Measurements from ENCODE around the gene ZNF830.
"Not testable (repeated sequence)": the region's sequence is repeated elsewhere in the genome, so short reads cannot be mapped to it uniquely, and the experiment has no call there.

The ZNF830 gene

DNA sequence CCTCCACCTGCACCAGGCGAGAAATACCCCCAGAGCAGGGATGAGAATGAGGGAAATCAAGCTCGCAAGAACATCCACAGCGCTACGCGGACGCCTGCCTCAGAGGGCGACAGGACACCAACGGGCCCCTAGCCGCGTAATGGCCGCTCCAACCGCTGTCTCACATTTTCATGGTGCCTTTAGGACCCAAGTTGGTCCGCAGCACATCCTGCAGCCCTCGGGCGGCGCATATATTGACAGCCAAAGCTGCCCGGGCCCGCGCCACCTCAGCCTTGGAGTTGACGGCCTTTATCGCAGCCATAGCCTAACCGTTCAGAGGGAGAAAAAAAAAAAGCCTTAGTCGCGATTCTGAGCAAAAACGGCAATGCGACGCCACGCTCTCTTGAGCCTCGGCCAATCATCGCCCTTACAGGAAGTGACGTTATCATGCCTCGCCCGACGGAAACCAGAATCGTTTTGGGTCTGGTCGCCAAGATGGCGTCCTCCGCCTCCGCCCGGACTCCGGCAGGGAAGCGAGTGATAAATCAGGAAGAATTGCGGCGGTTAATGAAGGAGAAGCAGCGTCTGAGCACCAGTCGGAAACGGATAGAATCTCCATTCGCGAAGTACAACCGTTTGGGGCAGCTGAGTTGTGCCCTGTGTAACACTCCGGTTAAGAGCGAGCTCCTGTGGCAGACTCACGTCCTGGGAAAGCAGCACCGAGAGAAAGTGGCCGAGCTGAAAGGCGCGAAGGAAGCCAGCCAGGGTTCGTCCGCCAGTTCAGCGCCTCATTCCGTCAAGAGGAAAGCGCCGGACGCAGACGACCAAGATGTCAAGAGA lies at the start of gene ZNF830, which contains the start of gene CCT6B:
Gene ZNF830 (plus strand): TSS at position 448 of the 819 bp plus-strand sequence. CDS start 27 bp downstream, at position 475.
Gene CCT6B (minus strand): TSS at position 368 of the 819 bp plus-strand sequence. CDS start 67 bp downstream, at position 301.
- peak; percentile 90 for DNase-seq
- peak within 1 kb of the TSS; percentile 100 for H3K27ac Mint-ChIP-seq
- H3K4me3 Mint-ChIP-seq = peak within 1 kb of the TSS; percentile 99
- peaks cover 54% of the 10 kb centered on the region for H3K36me3 Mint-ChIP-seq (ENCODE audit: low read depth)
- H3K4me1 Mint-ChIP-seq (ENCODE audit: low read depth) = peaks cover 35% of the 10 kb centered on the region
- no peaks in the 10 kb centered on the region for H3K27me3 Mint-ChIP-seq
- no peaks in the 10 kb centered on the region for H3K9me3 Mint-ChIP-seq

DNA sequence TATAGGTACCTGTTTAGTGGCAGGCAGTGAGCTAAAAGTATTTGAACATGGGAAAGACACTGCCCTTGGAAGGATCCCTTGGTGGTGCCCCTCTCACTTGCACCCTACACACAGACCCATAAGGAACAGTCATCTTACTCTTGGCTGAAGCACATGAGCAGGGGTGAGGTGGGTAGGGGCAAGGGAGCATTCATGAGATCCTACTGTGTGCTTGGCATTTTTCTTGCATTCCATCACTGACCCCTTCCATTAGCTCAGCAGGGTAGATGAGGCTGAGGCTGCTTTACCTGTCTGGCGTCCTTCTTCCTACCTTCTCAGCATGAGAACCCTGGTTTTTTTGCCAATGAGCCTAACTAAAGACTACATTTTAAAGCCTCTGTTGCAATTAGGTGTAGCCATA lies 48.3 kb upstream of the ZNF830 start:
- no peaks in the 10 kb centered on the region for H3K9me3 Mint-ChIP-seq
- no peak overlapping the region for H3K27ac Mint-ChIP-seq
- H3K4me1 Mint-ChIP-seq (ENCODE audit: low read depth) = no peaks in the 10 kb centered on the region
- no peak for DNase-seq
- H3K27me3 Mint-ChIP-seq = no peaks in the 10 kb centered on the region
- H3K36me3 Mint-ChIP-seq (ENCODE audit: low read depth) = no peaks in the 10 kb centered on the region
- H3K4me3 Mint-ChIP-seq = no peak overlapping the region

- H3K4me1 Mint-ChIP-seq (ENCODE audit: low read depth) = no peaks in the 10 kb centered on the region
- H3K4me3 Mint-ChIP-seq = no peak overlapping the region
Observed at GRCh38 chr17:34916120-34916519, 45.2 kb upstream of the ZNF830 start.

GRCh38 chr17:34917381-34917780 lies 44.0 kb upstream of the ZNF830 start:
- H3K27me3 Mint-ChIP-seq = no peaks in the 10 kb centered on the region
- DNase-seq = no peak
- no peak overlapping the region for H3K27ac Mint-ChIP-seq
- no peak overlapping the region for H3K4me3 Mint-ChIP-seq
- no peaks in the 10 kb centered on the region for H3K9me3 Mint-ChIP-seq
- H3K4me1 Mint-ChIP-seq (ENCODE audit: low read depth) = no peaks in the 10 kb centered on the region
- H3K36me3 Mint-ChIP-seq (ENCODE audit: low read depth) = no peaks in the 10 kb centered on the region

More at GRCh38 chr17:34916120-34916519, 45.2 kb upstream of the ZNF830 start:
- H3K27ac Mint-ChIP-seq = no peak overlapping the region
- no peaks in the 10 kb centered on the region for H3K27me3 Mint-ChIP-seq
- no peak for DNase-seq
- H3K9me3 Mint-ChIP-seq = no peaks in the 10 kb centered on the region
- no peaks in the 10 kb centered on the region for H3K36me3 Mint-ChIP-seq (ENCODE audit: low read depth)

- H3K4me3 Mint-ChIP-seq = no peak overlapping the region
- DNase-seq = no peak
- no peaks in the 10 kb centered on the region for H3K36me3 Mint-ChIP-seq (ENCODE audit: low read depth)
- H3K27me3 Mint-ChIP-seq = no peaks in the 10 kb centered on the region
- H3K9me3 Mint-ChIP-seq = no peaks in the 10 kb centered on the region
- no peak overlapping the region for H3K27ac Mint-ChIP-seq
- H3K4me1 Mint-ChIP-seq (ENCODE audit: low read depth) = no peaks in the 10 kb centered on the region
Observed at GRCh38 chr17:34920676-34921075, 40.7 kb upstream of the ZNF830 start.

- DNase-seq = no peak
- H3K9me3 Mint-ChIP-seq = no peaks in the 10 kb centered on the region
- H3K4me3 Mint-ChIP-seq = no peak overlapping the region
- no peak overlapping the region for H3K27ac Mint-ChIP-seq
- no peaks in the 10 kb centered on the region for H3K4me1 Mint-ChIP-seq (ENCODE audit: low read depth)
- H3K27me3 Mint-ChIP-seq = no peaks in the 10 kb centered on the region
- H3K36me3 Mint-ChIP-seq (ENCODE audit: low read depth) = no peaks in the 10 kb centered on the region
Observed at GRCh38 chr17:34926661-34927060, 34.7 kb upstream of the ZNF830 start.

- H3K27me3 Mint-ChIP-seq = no peaks in the 10 kb centered on the region
- H3K4me3 Mint-ChIP-seq = no peak overlapping the region
- H3K9me3 Mint-ChIP-seq = no peaks in the 10 kb centered on the region
- H3K27ac Mint-ChIP-seq = no peak overlapping the region
- H3K4me1 Mint-ChIP-seq (ENCODE audit: low read depth) = no peaks in the 10 kb centered on the region
- no peak for DNase-seq
- no peaks in the 10 kb centered on the region for H3K36me3 Mint-ChIP-seq (ENCODE audit: low read depth)
Observed at GRCh38 chr17:34930283-34930682, 31.1 kb upstream of the ZNF830 start.

GRCh38 chr17:34950780-34951179 lies 10.6 kb upstream of the ZNF830 start:
- not testable (repeated sequence) for H3K27ac Mint-ChIP-seq, H3K4me3 Mint-ChIP-seq

GRCh38 chr17:34958438-34958837 lies 2.9 kb upstream of the ZNF830 start:
- Mint-ChIP-seq H3K9me3 (no peaks in the 10 kb centered on the region), H3K4me1 (ENCODE audit: low read depth) (peaks cover 23% of the 10 kb centered on the region), H3K4me3 (no peak overlapping the region), H3K27ac (no peak overlapping the region), H3K27me3 (no peaks in the 10 kb centered on the region), H3K36me3 (ENCODE audit: low read depth) (peaks cover 26% of the 10 kb centered on the region)
- no peak for DNase-seq

More at GRCh38 chr17:34950780-34951179, 10.6 kb upstream of the ZNF830 start:
- not testable (repeated sequence) for H3K27me3 Mint-ChIP-seq; H3K9me3 Mint-ChIP-seq; DNase-seq; H3K4me1 Mint-ChIP-seq (ENCODE audit: low read depth); H3K36me3 Mint-ChIP-seq (ENCODE audit: low read depth)

DNA sequence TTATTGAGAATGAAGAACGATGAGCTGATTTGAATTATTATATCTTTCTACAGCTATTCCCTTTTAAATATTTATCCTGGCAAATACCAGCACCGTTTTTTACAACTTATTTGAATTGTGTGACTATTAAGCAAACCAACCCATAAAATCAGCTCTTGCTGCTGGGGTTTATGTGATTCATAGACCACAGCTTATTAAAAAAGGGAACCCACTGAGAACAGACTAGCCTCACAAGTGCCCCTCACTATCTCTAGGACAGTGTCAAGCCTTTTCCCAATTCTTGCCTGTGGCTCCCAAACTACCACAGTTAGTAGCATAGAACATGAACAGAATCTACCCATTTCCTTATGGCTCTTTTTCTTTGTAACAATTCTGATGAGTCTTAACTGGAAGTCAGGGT lies 12.8 kb downstream of the ZNF830 start:
- DNase-seq = no peak
- Mint-ChIP-seq H3K36me3 (ENCODE audit: low read depth) (peaks cover 7% of the 10 kb centered on the region), H3K27me3 (no peaks in the 10 kb centered on the region), H3K27ac (peak overlapping the region; percentile 5), H3K4me3 (no peak overlapping the region), H3K9me3 (no peaks in the 10 kb centered on the region), H3K4me1 (ENCODE audit: low read depth) (peaks cover 23% of the 10 kb centered on the region)

DNA sequence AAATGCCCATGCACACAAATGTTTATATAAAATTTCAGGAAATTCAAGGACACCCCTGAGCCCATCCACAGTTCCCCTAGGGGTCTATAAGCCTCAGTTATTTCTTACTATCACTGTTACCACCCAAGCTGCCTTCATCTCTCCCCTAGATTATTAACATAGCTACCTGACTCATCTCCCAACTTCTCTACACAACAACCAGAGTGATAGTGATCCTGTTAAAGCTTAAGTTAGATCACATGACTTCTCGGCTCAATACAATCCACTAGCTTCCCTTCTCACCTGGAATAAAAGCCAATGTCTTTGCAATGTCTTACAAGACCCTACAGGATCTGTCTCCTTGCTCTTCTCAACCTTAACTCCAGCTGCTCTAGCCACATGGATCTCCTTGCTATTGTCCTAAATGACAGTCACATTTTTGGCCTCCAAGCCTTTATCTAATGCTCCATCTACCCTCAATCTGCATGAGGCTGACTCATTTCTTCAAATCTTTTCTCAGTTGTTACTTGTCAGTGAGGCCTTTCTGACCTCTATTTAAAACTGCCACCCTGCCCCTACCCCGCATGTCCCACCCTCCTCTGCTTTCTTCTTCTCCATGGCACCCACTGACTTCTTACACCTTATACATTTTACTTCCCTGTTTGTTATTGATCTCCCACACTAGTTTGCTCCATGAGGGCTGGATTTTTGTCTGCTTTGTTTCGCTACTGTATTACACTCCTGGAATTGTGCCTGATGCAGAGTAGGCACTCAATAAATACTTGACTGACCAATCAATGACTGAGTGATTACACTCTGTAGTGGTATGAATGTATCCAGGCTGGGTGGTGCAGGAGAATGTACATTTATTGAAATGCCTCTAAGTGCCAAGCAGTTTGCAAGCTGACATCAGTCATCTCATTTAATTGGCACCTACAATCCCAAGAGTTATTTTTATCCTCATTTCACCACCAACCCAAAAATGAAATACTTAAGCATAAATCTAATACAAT lies 13.8 kb downstream of the ZNF830 start:
- no peaks in the 10 kb centered on the region for H3K27me3 Mint-ChIP-seq
- no peak overlapping the region for H3K4me3 Mint-ChIP-seq
- H3K9me3 Mint-ChIP-seq = no peaks in the 10 kb centered on the region
- peak overlapping the region; percentile 26 for H3K27ac Mint-ChIP-seq
- no peak for DNase-seq
- H3K4me1 Mint-ChIP-seq (ENCODE audit: low read depth) = peaks cover 32% of the 10 kb centered on the region
- H3K36me3 Mint-ChIP-seq (ENCODE audit: low read depth) = peaks cover 4% of the 10 kb centered on the region

DNA sequence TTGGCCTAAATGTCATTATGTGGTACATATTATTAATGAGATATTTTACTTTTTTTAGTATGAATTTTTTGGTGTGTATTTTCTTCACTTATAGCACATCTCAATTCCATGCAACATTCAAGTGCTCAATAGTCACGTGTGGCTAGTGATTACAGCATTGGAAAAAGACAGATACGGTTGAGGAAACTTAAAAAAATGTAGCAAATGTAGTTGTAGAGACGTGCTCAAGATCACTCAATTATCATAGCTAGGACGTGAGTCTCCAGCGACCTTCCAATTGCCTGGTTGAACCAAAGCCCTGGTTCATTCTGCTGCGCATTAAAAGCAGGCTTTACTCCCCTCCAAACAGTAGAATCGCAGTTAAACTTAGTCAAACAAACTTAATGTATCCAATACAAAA lies 17.8 kb downstream of the ZNF830 start:
- Mint-ChIP-seq H3K27me3 (no peaks in the 10 kb centered on the region), H3K4me3 (peak overlapping the region; percentile 91), H3K4me1 (ENCODE audit: low read depth) (peaks cover 54% of the 10 kb centered on the region), H3K36me3 (ENCODE audit: low read depth) (peaks cover 31% of the 10 kb centered on the region), H3K27ac (peak overlapping the region; percentile 99), H3K9me3 (no peaks in the 10 kb centered on the region)
- no peak for DNase-seq

DNA sequence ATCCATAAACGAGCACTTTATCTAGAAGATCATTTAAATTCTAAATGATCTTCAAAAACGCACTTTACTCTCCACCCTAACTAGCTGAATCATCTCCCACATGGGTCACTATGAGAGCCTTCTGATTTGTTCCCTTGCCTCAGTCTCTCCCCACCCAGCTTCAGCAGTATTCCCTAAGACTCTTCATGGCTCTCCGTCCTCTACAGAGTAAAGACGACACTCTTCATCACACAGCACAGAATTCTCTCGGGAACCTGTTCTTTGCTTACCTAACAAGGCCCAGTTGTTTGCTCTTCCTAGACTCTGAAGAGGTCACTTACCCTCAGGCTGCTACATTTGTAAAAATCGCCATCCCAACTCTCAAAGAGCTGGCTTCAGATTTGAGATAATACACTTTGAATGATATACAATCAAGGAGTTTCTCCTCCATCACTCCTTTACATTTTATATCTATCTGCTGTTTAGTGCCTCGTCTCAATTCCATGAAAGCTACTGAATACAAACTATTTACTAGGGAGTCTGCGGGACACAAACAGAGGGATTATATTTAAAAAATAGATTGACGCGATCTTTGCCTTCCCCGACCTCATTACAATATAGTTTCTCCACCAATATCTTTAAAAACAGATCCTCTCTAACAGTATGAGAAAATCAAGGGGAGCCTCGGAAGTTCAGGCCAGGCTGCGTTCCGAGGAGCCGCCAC lies 18.5 kb downstream of the ZNF830 start:
- no peak for DNase-seq
- Mint-ChIP-seq H3K4me1 (ENCODE audit: low read depth) (peaks cover 52% of the 10 kb centered on the region), H3K9me3 (no peaks in the 10 kb centered on the region), H3K27me3 (no peaks in the 10 kb centered on the region), H3K4me3 (peak overlapping the region; percentile 91), H3K27ac (peak overlapping the region; percentile 99), H3K36me3 (ENCODE audit: low read depth) (peaks cover 37% of the 10 kb centered on the region)

GRCh38 chr17:34980353-34980680 lies 19.0 kb downstream of the ZNF830 start, which contains the start of gene LIG3:
Gene LIG3 (plus strand): TSS chr17:34980512. CDS start chr17:34983006, 2,494 bp downstream.
- H3K9me3 Mint-ChIP-seq = no peaks in the 10 kb centered on the region
- H3K4me1 Mint-ChIP-seq (ENCODE audit: low read depth) = peaks cover 50% of the 10 kb centered on the region
- H3K27me3 Mint-ChIP-seq = no peaks in the 10 kb centered on the region
- DNase-seq = peak; percentile 97
- peak within 1 kb of the TSS; percentile 91 for H3K4me3 Mint-ChIP-seq
- peak within 1 kb of the TSS; percentile 99 for H3K27ac Mint-ChIP-seq
- H3K36me3 Mint-ChIP-seq (ENCODE audit: low read depth) = peaks cover 42% of the 10 kb centered on the region
